NB4 (cell line): ENCODE results near the gene ARHGAP28.

Experiments
- DNase-seq: peaks from one replicate; pipeline ENCODE4 v3.0.0; 2010; ENCODE audit warnings: low read depth
- H3K4me3 ChIP-seq: one replicate; pipeline ENCODE4 v1.5.1; 2011; ENCODE audit warnings: mild to moderate bottlenecking, low read depth, low read length, moderate library complexity
- MYC ChIP-seq: IDR thresholded peaks from 2 replicates; pipeline ENCODE4 v1.6.1; 2011; ENCODE audit warnings: low read depth, low read length
- POLR2A ChIP-seq: IDR thresholded peaks from 2 replicates; pipeline ENCODE4 v1.6.1; 2011; ENCODE audit warnings: mild to moderate bottlenecking; ENCODE audit not compliant: insufficient read length; ENCODE audit errors: extremely low read depth
- TF ChIP-seq, protein P1 (sequence below): IDR thresholded peaks from one replicate; pipeline ENCODE4 v1.5.1; 2012; ENCODE audit warnings: low read depth, low read length
- TF ChIP-seq, protein P2 (sequence below): IDR thresholded peaks from 2 replicates; pipeline ENCODE4 v1.6.1; 2011; ENCODE audit warnings: low read depth, low read length

The ARHGAP28 gene

DNA sequence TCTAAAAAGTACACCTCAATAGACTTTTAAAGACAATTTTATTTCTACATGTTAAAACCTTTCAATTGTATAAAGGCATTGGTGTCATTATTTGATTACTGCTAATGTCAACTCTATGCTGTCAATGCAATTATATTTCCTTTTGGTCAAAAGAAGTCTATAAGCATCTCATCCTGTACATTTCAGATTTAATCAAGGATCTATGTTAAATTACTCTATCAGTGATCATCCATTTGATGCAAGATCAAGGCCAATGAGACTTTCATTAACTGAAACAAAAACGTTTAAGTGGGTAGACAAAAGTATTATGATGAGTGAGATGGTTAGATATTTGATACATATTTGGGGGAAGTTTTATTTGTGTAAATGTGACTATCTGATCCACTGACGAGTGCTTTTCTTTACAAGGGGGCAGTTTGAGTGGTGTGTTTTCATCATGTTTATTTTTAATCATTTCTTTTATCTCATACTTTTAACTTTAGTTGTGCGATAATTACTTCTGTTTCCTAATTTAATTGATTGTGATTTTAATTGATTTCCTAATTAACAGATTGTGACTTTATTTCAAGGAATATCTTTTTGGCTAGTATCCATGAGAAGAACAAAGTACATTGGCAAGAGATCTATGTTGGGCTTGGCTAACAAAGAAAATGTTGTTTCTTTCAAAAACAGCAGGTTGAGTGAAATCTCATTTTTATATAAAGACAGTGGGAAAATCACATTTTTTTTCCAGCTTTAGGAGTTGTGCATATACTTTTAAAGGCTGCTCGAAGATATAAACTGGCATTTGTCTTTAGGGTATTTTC, 1.1 kb downstream of the ARHGAP28 start:
- DNase-seq = no peak
- TF ChIP-seq, protein P1, sequence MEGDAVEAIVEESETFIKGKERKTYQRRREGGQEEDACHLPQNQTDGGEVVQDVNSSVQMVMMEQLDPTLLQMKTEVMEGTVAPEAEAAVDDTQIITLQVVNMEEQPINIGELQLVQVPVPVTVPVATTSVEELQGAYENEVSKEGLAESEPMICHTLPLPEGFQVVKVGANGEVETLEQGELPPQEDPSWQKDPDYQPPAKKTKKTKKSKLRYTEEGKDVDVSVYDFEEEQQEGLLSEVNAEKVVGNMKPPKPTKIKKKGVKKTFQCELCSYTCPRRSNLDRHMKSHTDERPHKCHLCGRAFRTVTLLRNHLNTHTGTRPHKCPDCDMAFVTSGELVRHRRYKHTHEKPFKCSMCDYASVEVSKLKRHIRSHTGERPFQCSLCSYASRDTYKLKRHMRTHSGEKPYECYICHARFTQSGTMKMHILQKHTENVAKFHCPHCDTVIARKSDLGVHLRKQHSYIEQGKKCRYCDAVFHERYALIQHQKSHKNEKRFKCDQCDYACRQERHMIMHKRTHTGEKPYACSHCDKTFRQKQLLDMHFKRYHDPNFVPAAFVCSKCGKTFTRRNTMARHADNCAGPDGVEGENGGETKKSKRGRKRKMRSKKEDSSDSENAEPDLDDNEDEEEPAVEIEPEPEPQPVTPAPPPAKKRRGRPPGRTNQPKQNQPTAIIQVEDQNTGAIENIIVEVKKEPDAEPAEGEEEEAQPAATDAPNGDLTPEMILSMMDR = no peak
- TF ChIP-seq MYC (no peak), POLR2A (no peak)
- TF ChIP-seq, protein P2, sequence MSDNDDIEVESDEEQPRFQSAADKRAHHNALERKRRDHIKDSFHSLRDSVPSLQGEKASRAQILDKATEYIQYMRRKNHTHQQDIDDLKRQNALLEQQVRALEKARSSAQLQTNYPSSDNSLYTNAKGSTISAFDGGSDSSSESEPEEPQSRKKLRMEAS = no peak
- no peak overlapping the region for H3K4me3 ChIP-seq

DNA sequence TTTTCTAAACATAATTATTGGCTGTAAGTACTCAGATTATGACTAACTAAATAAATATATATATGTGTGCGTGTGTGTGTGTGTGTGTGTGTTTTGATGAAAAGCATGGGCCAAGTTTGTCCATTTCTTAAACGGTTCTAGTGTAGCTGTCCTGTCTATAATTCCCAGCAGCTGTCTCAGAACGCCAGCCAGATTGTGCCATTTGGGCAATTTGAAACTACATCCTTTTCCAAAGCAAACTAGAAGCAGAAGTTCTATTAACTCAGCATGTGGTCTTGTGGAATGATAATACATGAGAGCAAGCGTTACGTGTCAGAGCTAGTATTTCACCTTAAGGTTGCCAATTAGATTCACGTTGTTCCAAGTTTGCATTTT, 1.7 kb downstream of the ARHGAP28 start:
- H3K4me3 ChIP-seq = no peak overlapping the region
- no peak for DNase-seq
- TF ChIP-seq MYC (no peak), POLR2A (no peak)
- TF ChIP-seq, protein P1 = no peak
- TF ChIP-seq, protein P2 = no peak

GRCh38 chr18:6732952-6733351, 3.4 kb downstream of the ARHGAP28 start:
- TF ChIP-seq, protein P1 = no peak
- TF ChIP-seq, protein P2 = no peak
- TF ChIP-seq MYC (no peak), POLR2A (no peak)
- H3K4me3 ChIP-seq = no peak overlapping the region
- DNase-seq = no peak

- no peak for TF ChIP-seq POLR2A
- no peak for TF ChIP-seq MYC
- TF ChIP-seq, protein P2 = no peak
- TF ChIP-seq, protein P1 = no peak
- DNase-seq = no peak
- H3K4me3 ChIP-seq = no peak overlapping the region
Observed at GRCh38 chr18:6733758-6734157, 4.2 kb downstream of the ARHGAP28 start.

DNA sequence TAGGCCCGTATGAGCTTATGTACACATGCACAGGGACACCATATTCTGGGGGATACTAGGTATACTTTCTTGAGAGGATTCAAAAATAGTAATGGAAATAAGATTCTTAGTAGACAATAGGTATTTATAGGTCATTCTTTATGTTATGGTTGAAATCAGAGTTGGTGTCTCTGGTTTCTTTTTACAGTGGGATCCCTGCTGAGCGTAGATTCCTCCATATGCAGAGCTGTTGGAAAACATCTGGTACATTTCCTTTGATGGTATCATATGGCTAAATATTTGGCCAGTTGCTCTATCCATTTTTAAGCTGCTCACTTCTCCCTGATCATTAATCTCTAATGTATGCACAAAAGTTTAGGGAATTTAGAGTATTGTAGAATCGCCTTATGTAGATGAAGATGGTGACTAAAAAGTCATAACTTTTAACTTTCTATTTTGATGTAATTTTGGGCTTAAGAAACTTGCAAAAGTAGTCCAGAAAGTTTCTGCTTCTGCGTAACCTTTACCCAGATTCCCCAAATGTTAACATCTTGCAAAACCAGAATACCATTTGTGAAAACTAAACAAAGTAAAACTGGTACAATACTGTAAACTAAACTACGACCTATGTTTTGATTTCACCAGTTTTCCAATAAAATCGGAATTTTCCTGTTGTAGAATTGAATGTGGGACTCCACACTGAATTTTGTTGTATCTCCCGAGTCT, 5.4 kb downstream of the ARHGAP28 start:
- no peak for TF ChIP-seq POLR2A
- TF ChIP-seq, protein P2 = no peak
- TF ChIP-seq, protein P1 = no peak
- no peak for TF ChIP-seq MYC
- DNase-seq = no peak
- no peak overlapping the region for H3K4me3 ChIP-seq

DNA sequence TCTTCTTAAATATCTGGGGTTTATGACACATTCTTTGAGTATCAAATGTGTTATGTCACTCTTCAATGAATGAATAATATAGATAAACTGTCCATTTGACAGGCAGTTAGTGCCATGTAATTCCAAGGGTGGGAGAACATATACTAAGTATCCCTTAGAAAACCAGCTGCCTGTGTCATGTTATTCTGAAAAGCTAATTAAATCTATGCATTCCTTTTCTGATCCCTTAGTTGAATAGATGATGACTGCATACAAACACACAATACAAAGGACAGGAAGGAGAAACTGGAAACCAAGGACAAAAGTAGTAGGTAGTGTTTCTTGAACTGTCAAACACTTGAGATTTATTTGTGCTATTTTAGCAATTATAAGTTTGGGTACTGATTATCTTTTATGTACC, 8.3 kb downstream of the ARHGAP28 start:
- DNase-seq = no peak
- H3K4me3 ChIP-seq = no peak overlapping the region
- TF ChIP-seq, protein P1 = no peak
- TF ChIP-seq MYC = no peak
- TF ChIP-seq POLR2A = no peak
- TF ChIP-seq, protein P2 = no peak
